NCI-H1417 treated with DMSO at 0.1 percent for 48 hours (cell line): ENCODE results near the gene RAB4B.
A peak's percentile ranks its signal among the peaks of the same experiment; 100 is the strongest.
"Not testable (repeated sequence)": the region's sequence is repeated elsewhere in the genome, so short reads cannot be mapped to it uniquely, and the experiment has no call there.

Experiments used
- DNase-seq: peaks from one replicate; lab custom pipeline; 2025; lab: John Stamatoyannopoulos, UW

RAB4B gene

DNA sequence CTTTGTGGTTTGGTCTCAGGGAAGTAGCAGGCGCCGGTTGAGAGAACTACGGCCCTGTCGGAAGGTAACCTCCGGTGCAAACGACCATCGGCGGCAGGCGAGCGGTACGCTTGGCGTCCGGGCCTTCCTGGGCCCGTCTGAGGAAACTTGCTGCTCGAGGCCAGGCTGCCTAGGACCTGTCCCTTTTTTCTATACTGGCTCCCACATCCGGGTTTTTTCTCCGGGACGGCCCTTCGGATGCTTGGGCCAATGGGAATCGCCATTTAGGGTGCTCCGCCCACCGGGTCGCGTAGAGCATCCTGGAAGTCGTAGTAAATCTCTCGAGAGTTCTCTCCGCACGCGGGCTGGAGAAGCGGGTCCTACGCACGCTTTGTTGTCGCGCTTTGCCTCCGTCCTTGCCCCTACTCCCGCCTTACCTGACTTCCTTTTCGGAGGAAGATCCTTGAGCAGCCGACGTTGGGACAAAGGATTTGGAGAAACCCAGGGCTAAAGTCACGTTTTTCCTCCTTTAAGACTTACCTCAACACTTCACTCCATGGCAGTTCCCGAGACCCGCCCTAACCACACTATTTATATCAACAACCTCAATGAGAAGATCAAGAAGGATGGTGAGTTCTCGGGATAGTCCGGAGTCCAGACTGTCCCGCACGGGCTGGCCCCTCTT, 27.0 kb upstream of the RAB4B start, which contains the start of gene SNRPA:
SNRPA (plus strand) TSS at position 330 of the 664 bp plus-strand sequence; CDS start at position 536, 206 bp downstream.
- peak; percentile 95 for DNase-seq

- DNase-seq = no peak
These were observed 25.7 kb upstream of the RAB4B start for GRCh38 chr19:40752257-40752781.

DNA sequence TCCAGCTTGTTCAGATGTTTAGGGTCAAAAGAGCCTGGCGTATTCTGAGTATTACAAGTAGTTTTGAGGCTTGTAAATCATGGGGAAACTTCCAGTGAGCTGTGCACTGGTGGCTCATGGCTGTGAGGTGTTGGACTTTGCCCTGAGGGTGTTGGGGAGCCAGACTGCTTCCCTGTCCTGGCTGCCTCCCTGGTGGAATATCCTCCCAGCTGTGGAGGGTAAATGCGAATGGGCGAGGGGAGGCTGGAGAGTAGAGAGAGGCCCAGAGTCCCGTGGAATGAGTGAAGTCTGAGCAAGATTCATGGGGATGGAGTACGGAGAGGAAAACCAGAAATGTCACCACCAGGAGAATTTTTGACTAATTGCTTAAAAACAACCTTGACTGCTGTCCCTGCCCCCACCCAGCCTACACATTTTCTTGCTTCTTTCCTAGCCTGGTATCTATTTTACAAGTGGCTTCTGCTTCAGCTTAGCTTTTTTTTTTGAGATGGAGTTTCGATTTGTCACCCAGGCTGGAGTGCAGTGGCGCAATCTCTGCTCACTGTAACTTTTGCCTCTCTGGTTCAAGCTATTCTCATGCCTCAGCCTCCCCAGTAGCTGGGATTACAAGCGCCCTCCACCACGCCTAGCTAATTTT, 23.3 kb upstream of the RAB4B start:
- DNase-seq = no peak

DNA sequence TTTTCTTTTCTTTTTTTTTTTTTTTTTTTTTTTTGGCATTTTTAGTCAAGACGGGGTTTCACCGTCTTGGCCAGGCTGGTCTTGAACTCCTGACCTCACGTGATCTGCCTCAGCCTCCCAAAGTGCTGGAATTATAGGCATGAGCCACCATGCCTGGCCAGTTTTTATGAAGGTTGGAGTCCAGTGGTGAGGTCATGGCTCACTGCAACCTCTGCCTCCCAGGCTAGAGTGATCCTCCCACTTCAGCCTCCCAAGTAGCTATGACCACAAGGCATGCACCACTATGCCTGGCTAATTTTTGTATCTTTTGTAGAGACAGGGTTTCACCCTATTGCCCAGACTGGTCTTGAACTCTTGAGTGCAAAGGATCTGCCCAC, 22.8 kb upstream of the RAB4B start:
- no peak for DNase-seq

DNA sequence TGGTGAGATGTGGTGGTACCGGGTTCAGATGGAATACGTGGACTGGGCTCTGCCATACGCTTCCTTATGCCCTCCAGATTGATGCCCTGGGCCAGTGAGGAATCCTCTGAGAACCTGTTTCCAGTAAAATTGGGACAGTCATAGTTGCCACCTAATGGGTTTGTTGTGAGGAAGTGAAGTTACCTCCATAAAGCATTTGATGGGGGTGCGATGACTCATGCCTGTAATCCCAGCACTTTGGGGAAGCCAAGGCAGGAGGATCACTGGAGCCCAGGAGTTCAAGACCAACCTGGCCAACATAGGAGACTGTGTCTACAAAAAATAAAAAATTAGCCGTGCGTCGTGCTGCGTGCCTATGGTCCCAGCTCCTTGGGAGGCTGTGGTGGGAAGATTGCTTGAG, 22.3 kb upstream of the RAB4B start:
- DNase-seq = no peak

DNA sequence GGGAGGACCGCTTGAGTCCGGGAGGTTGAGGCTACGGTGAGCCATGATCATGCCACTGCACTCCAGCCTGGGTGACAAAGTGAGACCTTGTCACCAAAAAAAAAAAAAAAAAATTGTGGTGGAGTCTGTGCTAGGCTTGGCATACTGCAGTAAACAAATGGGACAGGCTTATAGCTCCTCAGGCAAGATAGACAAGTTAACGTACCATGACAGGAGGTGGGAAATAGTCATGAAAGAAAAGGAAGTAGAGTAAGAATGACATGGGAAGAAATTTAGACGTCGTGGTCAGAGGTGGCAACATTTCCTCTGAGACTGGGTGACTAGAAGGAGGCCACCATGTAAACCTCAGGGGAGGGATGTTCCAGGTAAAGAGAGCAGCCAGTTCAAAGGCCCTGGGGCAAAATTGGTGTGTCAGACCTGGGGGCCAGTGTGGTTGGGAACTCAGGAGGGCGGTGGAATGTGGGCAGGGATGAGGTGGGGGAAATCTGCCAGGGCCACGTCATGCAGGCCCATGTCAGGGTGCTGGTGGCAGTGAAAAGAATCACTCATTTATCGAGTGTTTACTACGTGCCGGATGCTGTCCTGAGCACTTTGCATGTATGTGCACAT, 21.4 kb upstream of the RAB4B start:
- DNase-seq = no peak

DNA sequence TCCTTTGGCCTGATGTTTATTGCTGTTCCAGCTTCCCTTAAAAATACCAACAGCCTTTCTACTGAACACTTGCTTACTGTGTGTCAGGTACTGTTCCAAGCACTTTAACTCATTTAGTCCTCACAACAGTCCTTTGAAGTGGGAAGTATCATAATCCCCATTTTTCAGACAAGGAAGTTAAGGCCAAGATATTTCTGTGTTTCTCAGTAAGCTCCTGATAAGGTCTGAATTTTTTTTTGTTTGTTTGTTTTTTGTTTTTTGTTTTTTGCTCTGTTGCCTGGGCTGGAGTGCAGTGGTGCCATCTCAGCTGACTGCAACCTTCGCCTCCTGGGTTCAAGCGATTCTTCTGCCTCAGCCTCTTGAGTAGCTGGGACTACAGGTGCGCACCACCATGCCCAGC, 19.6 kb upstream of the RAB4B start:
- DNase-seq = no peak

DNA sequence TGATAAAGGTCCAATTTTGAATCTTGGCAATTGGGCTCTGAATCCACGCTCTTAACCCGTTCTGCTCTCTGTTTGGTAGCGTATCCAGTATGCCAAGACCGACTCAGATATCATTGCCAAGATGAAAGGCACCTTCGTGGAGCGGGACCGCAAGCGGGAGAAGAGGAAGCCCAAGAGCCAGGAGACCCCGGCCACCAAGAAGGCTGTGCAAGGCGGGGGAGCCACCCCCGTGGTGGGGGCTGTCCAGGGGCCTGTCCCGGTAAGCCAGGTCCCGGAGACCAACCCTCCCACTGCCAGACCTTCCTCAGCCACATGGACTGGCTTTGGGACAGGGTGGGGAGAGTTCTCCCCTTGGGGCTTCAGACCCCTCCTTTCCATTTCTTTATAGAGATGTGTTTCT, 18.7 kb upstream of the RAB4B start:
- DNase-seq = no peak

DNA sequence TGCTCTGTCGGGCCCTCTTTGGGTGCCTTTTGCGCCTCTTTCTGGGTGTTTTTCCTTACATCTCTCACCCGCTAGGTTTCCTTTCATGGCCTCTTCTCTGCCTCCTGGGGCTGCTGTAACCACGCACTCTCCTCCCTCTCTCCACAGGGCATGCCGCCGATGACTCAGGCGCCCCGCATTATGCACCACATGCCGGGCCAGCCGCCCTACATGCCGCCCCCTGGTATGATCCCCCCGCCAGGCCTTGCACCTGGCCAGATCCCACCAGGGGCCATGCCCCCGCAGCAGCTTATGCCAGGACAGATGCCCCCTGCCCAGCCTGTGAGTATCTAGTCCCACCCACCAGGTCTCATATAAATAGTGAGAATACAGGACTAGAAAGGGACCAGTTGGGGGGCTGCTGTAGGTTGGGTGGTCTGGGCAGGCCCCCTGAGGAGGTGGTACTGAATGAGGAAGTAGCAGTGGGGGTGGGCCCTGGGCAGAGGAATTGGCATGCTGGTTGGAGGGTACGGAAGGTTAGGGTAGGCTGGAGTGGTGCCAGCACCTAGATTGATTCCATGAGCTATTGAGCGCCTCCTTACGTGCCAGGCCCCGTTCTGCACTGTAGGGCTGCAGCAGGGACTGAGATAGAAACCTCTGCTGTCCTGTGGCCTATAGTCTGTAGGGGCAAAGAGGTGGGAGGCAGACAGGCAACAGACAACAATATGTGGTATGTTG, 15.1 kb upstream of the RAB4B start:
- no peak for DNase-seq

GRCh38 chr19:40763526-40763925, 14.5 kb upstream of the RAB4B start:
- no peak for DNase-seq

DNA sequence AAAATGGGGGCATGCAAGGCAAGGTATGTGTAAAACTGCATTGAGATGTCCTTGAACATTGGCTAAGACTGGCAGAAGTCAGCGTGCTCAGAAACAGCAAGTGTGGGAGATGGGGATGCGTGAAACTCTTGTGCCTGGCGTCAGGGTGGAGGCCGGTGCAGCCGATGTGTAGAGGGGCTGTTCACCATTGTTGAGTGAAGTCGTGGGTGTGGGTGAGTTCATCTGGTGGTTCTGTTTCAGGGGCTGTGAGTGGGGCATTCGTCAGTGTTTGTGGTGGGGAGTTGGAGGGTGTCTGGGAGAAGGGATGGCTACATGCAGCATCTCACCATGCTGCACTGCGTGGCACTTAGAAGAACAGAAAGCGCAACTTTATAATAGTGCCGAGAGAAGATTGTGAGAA, 14.1 kb upstream of the RAB4B start:
- DNase-seq = no peak

- DNase-seq = not testable (repeated sequence)
These were observed 11.7 kb upstream of the RAB4B start for GRCh38 chr19:40766385-40766784.

GRCh38 chr19:40768869-40769268, 9.2 kb upstream of the RAB4B start:
- no peak for DNase-seq

DNA sequence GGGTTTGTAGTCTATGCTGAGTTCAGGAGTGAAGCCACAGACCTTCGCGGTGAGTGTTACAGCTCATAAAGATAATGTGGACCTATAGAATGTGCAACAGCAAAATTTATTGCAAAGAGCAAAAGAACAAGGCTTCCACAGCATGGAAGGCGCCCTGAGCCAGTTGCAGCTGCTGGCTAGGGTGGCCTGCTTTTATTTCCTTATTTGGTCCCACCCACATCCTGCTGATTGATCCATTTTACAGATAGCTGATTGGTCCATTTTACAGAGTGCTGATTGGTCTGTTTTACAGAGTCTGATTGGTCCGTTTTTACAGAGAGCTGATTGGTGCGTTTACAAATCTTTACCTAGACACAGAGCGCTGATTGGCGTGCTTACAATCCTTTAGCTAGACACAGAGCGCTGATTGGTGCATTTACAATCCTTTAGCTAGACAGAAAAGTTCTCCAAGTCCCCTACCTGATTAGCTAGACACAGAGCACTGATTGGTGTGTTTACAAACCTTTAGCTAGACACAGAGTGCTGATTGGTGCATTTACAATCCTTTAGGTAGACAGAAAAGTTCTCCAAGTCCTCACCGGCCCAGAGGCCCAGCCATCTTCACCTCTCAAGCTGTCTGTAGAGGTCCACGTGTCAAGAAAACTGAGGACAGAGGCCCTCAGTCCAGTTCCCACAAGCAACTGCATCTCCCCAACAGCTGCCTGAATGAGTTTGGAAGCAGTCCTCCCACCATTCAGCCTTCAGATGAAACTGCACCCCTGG, 6.8 kb upstream of the RAB4B start:
- not testable (repeated sequence) for DNase-seq

DNA sequence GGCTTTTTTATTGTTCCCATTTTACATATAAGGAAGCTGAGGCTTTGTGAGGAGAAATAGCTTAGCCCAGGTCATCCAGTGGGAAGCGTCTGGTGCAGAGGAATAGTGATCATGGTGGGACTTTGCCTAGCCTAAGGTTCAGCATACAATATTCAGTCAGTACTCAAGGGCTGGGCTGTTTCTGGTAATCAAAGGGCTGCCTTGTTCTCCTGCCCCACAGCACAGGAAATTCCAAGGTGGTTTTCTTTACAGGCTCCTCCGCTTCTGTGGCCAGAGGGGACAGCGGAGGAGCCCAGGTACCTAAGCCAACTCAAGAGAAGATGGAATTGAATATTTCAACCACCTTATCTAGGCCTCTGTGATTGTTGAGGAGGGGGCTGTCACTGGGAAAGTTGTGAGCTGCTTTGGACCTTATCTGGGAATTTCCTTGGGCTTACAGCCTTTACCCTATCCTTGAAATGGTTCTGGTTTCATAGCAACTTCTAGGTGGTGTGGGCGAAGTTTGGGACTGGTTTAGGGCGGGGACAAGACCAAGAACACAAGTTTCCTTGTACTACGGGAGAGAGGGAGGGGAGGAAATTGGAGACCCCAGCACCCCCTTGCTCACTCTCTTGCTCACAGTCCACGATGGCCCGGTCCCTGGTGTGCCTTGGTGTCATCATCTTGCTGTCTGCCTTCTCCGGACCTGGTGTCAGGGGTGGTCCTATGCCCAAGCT, 3.0 kb upstream of the RAB4B start, which contains the start of gene MIA:
MIA (plus strand) TSS at position 606 of the 716 bp plus-strand sequence; CDS start at position 628, 22 bp downstream.
- no peak for DNase-seq

DNA sequence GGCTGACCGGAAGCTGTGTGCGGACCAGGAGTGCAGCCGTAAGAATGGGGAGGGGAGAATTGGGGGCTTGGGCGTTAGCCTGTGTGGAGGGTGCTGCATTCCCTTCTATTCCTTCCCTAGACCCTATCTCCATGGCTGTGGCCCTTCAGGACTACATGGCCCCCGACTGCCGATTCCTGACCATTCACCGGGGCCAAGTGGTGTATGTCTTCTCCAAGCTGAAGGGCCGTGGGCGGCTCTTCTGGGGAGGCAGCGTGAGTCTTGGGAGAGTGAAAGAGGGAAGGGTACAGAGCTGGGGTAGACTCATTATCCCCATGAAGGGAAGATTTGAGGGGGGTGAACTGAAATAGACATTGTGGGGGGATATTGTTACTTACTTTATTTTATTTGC, 2.4 kb upstream of the RAB4B start:
- DNase-seq = no peak

DNA sequence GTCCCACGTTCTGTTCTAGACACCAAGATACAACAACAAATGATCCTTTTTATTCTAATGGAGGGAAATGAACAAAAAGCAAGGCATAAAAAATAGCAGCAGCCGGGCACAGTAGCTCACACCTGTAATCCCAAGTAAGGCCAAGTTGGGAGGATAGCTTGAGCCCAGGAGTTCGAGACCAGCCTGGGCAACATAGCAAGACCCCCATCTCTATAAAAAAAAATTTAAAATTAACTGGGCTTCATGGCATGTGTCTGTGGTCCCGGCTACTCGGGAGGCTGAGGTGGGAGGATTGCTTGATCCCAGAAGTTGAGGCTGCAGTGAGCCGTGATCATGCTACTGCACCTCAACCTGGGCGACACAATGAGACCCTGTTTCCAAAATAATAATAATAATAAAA, 1.7 kb upstream of the RAB4B start:
- DNase-seq = no peak

DNA sequence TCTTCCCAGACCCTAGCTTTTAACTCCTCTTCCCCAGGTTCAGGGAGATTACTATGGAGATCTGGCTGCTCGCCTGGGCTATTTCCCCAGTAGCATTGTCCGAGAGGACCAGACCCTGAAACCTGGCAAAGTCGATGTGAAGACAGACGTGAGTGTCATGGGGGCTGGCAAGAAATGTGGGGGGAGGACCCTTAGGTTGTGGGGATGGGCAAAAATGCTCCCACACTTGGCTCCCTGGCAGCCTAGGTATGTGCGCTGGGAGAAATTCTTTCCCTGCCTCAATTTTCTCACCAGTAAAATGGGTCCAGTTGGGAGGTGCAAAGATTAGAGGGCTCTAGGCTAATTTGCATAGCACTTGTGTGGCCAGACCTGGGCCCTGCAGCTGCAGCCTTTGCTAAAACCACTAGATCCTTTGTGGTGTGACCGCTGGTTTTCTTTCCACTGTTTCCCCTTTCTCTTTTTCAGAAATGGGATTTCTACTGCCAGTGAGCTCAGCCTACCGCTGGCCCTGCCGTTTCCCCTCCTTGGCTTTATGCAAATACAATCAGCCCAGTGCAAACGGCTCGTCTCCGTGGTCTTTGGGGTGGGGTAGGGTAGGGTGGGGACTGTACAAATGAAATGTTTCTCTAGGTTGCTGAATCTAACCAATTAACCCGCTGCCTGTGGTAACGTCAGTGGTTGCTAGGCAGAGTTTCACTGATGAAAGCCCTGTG, 959 bp upstream of the RAB4B start:
- DNase-seq = peak; percentile 48

GRCh38 chr19:40777645-40777936, 456 bp upstream of the RAB4B start:
- DNase-seq = no peak

- no peak for DNase-seq
These were observed 748 bp downstream of the RAB4B start for GRCh38 chr19:40778706-40779284.
